Measurements from ENCODE around the gene ARL6IP4.

DNA sequence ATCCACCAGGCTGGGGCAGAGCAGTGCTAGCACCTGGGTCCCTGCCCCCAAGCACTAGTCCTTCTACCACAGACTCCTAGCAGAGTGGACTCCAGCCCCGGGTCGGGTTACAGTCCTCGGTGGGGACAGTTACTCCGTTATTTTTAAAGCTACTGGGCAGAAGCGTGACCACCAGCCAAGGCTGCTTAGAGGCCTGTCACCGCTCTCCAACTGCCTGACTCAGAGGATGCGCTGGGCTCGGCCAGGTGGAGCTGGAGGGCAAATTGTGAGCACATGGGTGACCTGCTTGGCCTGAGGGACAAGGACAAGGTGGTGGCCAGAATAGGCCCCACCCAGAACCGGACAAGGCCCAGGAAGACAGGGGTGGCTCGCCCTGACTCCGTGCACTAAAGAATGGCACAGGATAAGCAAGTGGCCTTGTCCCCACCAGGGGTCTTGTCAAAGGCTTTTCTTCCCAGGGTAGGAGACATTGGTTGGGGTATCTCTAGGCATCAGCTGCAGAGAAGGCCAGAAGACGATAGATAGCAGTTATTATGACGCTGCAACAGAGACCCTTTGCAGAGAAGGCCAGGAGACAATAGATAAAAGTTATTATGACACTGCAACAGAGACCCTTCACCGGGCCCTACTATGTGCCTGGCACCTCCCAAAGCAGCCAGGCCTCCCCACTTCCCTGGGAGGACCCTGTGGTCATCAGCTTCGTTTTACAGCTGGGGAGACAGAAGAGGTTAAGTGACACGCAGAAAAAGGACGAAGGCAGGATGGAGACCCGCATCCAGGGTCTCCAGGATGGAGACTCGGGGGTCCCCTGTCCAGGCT is 15.8 kb upstream of the ARL6IP4 start:
- TF ChIP-seq, protein P1, sequence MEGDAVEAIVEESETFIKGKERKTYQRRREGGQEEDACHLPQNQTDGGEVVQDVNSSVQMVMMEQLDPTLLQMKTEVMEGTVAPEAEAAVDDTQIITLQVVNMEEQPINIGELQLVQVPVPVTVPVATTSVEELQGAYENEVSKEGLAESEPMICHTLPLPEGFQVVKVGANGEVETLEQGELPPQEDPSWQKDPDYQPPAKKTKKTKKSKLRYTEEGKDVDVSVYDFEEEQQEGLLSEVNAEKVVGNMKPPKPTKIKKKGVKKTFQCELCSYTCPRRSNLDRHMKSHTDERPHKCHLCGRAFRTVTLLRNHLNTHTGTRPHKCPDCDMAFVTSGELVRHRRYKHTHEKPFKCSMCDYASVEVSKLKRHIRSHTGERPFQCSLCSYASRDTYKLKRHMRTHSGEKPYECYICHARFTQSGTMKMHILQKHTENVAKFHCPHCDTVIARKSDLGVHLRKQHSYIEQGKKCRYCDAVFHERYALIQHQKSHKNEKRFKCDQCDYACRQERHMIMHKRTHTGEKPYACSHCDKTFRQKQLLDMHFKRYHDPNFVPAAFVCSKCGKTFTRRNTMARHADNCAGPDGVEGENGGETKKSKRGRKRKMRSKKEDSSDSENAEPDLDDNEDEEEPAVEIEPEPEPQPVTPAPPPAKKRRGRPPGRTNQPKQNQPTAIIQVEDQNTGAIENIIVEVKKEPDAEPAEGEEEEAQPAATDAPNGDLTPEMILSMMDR (IDR thresholded peaks at IDR 0.05) = no peak
- TF ChIP-seq POLR2A (IDR thresholded peaks at IDR 0.05) = no peak

Data from esophagus squamous epithelium (tissue), 4 donors.